HS-27A (cell line): ENCODE data around the gene FUT7.

Experiments used
- DNase-seq: peaks from one replicate; pipeline ENCODE4 v3.0.0-alpha.2; 2012; ENCODE audit warnings: low read depth, missing footprints

Gene FUT7

DNA sequence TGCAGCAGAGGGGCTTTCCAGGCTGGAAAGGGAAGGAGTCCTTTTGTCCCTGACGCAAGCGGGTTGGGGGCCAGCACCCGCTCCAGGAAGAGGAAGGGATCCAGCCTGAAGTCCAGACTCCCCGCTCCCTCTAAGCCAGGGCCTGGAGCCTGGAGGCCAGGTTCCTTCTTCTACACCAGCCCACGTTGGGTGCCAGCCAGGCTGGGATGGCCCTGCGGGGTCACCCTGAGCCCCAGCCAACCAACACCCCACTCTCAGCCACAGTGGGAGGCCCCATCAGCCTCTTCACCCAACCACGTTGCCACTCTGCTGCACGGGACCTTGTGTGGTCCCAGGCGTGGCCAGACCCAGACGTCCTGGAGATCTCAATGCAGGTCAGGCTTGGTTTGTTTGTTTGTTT, 970 bp upstream of the FUT7 start:
- no peak for DNase-seq

DNA sequence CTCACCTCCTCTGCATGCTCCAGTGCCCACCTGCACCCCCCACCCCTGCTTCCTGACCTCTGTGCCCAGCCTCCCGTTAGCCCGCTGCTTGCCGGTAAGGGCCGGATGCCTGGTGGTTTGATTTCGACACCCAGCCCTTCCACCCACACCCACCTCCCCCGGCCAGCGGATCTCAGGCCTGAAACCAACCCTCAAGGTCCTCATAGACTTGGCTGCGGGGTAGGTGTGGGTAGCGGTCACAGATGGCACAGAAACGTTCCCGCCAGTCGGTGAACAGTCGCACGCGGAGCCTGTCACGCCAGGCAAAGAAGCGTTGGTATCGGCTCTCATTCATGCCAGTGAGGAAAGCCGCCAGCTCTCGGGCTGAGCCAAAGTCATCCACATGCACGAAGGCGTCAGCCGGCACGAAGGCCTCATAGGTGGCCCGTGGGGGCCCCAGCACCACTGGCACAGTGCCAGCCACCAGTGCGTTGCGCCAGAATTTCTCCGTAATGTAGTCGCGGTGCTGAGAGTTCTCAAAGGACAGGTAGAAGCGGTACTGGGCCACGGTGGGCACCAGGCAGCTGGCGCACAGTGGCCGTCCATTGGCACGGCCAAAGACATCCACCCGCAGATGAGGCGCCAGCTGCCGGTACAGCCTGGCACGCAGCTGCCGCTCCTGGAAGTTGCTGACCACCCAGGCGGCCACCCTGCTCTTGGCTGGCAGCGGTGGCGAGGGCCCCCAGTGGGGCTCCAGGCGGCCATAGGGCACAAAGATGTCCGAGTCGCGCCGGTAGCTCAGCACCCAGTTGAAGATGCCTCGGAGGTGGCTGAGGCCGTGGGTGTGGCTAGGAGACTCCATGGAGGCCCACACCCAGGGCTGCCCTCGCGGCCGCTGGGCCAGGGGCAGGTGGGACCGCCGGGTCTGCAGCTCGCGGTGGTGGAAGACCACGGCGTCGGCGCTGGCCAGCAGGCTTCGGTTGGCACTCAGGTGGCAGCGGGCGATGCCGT, 1.1 kb downstream of the FUT7 start:
- DNase-seq, result no peak

DNA sequence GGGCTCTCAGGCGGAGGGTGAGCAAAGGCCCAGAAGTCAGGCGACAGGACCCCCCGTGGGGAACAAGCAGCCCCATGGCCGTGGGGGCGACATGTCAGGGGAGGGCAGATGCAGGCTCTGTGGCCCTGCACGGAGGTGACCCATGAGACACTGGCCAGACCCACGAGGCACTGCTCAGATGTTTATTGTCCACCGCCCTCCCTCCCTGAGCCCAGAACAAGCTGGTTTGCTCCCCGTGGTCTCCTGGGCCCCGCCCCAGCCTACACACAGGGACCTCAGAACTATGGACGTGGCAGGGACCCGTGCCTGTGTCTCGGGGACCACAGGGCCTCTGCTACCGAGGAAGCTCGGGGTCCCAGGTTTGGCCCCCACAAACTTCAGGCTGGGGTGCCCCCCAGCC, 1.9 kb downstream of the FUT7 start:
- no peak for DNase-seq

DNA sequence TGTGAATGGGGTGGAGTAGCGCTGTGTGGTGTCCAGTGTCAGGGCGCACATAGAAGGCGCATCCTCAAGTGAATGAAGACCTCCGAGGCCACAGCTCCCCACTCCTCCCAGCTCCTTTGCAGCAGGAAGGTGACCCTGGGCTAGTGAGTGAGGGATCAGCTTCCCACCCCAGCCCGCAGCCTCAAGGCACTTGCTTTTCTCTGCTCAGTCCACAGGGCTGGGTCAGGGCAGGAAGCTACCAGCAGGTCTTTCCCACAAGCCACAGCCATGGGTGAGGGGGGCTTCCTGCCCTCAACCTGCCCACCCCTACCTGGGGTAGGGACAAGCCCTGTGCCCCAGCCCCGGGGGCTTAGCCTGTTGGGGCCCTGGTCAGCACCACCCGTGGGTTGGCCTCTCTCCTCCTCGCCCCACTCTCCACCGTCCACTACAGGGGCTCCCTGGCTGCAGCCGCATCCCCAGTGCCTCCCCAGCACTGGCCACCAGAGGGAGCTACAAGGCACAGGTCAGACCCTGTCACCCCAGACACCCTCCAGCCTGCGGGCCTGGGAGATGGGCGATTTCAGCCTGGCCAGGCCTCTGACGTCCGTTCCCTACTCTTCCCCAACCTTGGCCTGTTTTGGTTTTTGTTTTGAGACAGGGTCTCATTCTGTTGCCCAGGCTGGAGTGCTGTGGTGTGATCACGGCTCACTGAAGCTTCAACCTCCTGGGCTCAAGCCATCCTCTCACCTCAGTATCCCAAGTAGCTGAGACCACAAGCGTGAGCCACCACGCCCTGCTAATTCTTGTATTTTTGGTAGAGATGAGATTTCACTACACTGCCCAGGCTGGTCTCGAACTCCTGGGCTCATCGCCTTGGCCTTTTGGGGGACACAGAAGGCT, 2.6 kb downstream of the FUT7 start:
- no peak for DNase-seq

DNA sequence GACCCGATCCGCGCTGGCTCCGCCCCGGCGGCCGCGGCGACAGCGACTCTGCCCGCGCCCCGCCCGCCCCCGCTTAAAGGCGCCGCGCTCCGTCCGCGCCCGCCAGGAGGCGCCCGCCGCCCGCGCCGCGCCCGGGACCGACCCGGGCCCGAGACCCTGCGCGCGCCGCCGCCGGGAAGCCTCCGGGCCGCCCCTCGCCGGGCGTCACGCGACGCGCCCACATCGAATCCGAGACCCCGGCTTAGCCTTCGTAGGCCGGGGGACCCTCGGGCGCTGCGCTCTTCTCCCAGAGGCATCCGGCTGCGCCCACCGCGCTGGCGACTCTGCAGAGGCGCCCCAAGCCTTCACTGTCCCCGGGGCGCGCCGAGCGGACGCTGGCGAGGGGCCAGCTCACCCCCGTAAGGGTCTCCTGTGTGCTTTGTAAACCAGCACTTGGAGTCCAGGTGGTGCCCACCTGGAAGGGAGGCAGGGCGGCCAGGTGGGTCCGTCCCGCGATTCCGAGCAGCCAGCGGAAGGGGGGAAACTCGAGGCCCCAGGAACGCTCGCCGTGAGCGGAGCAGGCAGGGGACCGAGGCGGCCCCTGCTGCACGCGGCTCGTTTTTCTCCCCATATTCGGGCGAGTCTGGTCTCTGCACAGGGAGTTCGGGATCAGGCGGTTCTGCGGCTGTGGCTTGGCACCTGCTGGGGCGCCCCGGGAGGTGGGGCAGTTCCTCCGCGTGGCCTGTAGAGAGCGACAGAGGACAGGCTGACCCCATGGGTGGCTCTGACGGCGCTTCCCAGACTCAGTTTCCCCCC, 3.4 kb downstream of the FUT7 start:
- DNase-seq, result no peak

DNA sequence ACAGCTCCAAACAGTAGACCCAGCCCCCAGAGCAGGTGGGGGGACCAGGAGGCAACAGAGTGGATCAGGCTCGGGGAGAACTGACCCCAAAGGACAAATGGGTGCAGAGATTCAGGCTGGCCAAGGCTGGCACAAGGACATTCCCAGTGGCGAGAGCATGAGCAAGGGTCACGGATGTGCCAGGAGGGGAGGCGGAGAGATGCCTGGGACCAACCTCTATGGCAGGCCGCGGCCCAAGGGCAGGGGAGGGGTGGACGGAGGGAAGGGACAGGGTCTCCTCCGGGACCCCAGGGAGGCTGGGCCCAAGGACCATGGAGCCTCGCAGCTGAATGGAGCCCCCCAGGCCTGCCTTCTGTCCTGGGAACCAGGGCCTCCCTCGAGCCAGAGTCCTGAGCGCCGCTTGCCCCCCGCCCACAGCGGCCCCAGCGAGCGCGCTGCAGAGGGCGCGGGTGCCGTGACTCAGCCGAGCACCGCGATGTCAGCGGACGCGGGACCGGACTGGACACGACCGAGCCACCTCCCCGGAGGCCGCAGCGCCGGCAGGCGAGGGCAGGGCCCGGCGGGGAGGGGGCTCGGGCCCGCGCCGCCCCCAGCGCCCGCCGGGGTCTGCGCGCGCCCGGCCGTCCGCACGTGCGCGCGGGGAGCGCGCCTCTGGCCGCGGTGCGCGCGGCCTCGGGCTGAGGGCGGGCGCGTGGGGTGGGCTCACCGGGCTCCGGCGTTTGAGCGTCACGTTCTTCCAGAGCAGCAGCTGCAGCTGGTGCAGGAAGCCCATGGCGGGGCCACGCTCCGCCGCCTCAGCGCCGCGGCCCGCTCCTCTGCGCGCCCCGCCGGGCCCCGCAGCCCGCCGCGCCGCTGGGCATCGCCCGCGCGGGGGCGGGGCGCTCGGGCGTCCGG, 4.3 kb downstream of the FUT7 start, which contains the start of gene ABCA2:
ABCA2 (minus strand) TSS at position 869 of the 894 bp plus-strand sequence; CDS start at position 772, 97 bp downstream.
- DNase-seq, result no peak

DNA sequence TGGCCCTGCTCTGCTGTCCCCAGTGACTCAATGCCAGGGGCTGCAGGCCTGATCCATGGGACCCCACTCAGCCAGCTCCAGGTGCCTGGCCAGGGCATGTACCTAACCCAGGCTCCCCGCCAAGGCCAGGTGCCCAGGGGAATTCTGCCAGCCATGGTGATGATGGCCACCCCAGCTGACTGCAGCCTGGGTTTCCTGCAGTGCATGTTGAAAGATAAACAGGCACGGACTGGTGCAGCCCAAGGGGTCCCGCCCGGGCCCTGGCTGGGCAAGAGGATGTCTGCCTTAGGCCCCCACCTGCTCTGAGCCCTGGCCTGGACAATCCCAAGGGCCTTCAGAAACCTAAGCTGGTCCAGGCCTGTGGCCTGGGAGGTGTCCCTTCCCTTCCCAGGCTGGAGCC, 5.1 kb downstream of the FUT7 start:
- DNase-seq, result no peak

DNA sequence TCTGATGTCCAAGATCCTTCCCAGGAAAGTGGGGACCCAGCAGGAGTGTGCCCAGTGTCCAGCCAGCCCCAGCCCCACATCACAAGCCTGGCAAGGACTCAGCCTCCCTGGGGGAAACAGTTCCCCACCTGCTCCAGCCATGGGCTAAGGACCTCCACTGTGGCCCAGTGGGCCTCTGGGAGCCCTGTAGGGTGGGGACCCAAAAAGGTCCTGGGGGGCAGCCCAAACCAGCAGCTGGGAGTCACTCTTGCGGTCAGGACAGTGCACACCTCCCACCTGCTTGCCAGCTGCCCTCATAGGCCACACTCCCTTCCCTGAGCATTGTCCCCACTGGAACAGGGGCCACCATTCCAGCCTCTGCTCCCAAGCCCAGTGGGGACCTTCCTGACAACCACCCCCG, 5.5 kb downstream of the FUT7 start:
- DNase-seq, result no peak

DNA sequence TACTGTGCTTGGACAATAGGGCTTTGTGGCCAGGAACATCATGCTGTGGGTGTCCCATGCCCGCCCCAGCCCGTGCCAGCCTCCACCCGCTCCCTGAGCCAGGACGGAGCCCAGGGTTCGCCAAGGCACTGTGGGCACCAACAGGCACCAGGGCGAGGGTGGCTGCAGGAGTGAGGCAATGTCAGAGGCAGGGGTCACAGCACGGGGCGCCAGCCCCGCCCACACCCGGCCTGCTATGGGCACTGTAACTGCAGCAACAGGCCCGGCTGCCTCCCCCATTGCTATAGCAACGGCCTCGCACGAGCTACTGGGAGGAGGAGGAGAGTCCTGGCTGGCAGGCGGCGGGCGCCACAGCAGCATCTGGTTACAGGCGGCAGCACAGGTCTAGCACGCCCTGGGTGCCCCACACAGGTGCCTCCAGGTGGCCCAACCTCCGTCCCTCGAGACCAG, 6.3 kb downstream of the FUT7 start:
- no peak for DNase-seq

DNA sequence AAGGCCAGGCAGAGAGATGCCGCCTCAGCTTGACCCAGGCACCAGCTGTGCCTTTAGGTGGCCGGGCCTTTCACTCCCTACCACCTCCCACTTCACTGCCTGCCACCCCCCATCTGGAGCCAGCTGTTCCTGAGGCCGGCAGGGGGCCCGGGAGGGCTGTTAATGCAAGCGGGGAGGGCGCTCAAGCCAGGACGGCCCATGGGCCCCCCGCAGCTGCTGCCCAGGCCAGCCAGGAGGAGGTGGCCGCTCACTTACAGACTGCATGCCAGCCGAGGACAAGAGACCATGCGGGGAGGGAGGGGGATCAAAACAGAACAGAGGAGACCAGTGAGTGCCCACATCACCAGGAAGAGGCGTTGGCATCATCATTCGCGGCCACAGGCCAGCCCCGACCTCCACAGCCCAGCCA, 8.3 kb downstream of the FUT7 start:
- DNase-seq, result no peak

DNA sequence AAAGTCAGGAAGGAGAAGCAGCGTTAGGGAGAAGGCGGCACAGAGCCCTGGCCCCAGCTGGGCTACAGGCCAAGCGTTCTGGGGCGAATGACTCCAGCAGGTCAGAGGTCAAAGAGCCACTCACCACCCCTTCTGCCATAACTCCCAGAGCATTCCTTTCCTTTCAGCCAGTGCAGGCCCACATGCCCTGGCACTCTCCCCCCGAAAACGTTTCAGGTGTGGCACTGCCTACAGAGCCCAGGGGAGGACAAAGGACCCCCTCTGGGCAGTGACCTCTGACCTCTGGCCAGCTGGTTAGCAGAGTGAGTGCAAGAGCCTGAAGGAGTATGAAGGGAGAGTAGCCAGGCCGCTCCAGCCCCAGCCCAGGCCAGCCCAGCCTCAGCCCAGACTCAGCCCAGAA, 8.7 kb downstream of the FUT7 start:
- DNase-seq, result no peak

DNA sequence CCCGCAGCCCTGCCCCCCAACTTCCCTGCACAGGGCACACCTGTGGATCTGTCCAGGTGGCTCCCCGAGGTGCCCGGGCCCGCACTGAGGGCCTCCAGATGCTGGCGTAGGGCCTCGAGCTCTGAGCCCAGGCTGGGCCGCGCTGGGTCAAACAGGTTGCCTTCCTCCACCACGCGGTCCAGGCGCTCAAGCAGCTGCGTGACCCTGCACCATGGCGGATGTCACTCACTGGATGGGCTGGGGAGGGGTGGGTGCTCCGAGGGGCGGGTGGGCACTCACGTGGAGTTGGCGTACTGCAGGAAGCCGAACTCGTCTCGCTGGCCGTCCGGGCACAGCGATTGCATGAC, 9.3 kb downstream of the FUT7 start:
- DNase-seq, result no peak

DNA sequence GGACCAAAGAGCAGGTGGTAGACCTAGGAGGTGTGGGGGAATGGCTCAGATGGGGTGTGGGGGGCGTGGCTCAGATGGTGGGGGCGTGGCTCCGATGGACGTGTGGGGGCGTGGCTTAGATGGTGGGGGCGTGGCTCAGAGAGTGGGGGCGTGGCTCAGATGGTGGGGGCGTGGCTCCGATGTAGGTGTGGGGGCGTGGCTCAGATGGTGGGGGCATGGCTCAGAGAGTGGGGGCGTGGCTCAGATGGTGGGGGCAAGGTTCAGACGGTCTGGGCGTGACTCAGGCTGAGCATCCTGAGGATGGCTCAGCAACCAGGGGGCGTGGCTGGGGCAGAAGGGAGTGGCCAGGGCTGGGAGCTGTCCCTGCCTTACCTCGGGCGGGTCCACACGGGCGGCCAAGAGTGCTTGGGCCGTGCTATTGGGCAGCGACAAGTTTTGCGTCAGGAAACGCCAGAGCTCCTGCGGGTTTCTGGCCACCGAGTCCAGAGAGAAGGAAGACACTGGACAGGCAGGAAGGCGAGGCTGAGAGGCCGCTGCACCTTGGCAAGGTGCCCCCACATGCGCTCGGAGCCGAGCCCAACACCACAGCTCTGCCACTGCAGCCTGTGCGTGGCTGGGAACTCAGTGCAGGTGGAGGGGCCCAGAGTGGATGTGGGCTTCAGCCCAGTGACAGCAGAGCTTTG, 9.8 kb downstream of the FUT7 start:
- DNase-seq, result no peak

DNA sequence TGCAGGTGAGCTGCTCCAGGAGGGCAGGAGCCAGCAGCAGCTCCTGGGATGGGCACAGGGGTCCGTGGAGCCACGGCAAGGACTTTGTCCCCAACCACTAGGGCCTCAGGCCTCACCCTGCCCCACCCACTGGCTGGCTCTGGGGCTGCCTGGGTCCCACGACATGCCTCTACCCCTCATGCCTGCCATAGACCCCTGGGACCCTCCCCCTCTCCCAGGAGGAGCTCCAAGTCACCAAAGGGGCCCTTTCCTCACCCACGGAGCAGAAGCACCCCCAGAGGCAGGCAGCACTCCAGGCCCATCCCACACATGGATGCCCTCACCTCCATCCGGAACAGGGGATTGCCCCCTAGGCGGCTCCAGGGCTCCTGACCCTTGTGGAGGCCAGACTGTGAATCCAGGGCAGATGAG, 10.3 kb downstream of the FUT7 start:
- DNase-seq, result no peak

DNA sequence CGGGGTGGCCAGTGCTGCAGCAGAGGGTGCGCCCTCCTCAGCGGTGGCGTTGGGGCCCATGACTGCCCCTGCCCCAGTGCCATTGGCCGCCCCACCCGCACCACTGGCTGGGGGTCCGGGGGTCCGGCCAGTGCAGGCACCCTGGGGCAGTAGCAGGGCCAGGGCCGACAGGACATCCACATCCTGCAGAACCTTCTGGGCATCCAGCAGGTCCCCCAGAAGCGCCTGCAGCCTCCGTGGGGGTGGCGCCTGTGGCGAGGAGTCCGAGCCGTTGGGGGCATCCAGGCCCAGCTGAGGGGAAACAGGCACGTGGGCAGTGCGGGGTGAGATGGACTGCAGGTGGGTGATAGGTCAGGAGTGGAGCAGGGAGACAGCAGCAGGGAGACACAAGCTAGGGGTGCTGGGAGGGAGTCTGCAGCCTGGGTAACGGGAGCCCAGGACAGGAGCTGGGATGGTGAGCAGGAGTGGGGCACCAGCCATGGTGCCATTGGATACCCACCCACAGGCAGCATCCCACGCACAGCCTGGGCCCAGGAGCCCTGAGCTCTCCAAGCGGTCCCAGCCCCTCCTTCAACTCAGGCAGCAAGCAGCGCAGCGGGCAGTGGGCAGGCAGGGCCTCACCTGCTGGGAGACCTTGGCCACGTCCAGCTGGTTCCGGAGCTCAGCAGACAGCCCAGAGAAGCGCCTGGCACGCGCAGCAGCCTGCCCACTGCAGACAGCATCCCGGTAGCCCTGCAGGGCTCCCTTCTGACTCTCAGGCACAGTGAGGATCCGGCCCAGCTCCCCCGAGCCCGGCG, 10.9 kb downstream of the FUT7 start:
- DNase-seq, result no peak

DNA sequence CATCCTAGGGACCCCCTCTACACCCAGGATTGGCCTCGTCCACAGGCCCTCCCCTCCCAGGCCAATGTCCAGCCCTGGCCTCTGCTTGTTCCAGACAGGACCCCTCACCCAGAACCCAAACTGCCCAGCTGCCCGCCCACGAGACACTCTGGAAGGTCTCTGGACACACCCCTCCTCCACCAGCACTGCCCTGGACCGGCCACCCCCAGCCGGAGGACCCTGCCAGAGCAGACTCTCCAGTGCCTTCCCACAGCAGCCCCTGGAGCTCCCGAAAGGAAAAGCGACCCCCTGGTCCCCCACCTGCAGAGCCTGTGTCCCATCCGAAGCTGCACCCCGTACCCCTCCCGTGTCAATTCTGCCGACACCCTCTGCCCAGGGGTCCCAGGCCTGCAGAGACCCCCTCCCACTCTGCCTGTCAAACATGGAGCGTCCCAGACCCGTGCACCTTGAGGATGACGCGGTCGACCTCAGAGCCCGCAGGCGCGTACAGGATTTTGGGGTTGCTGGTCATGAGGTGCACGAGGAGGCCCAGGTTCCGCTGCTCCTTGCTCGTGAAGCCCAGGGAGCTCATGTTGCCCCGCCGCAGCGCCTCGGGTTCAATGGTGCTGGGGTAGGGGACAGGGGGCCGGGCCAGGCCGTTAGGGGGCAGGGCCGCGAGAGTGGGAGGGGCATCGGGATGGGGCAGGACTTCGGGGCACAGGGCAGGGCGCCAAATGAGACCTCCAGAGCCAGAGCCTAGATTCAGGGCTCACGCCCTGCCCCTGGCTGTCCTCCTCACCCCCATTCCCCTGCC, 11.8 kb downstream of the FUT7 start:
- DNase-seq, result no peak

DNA sequence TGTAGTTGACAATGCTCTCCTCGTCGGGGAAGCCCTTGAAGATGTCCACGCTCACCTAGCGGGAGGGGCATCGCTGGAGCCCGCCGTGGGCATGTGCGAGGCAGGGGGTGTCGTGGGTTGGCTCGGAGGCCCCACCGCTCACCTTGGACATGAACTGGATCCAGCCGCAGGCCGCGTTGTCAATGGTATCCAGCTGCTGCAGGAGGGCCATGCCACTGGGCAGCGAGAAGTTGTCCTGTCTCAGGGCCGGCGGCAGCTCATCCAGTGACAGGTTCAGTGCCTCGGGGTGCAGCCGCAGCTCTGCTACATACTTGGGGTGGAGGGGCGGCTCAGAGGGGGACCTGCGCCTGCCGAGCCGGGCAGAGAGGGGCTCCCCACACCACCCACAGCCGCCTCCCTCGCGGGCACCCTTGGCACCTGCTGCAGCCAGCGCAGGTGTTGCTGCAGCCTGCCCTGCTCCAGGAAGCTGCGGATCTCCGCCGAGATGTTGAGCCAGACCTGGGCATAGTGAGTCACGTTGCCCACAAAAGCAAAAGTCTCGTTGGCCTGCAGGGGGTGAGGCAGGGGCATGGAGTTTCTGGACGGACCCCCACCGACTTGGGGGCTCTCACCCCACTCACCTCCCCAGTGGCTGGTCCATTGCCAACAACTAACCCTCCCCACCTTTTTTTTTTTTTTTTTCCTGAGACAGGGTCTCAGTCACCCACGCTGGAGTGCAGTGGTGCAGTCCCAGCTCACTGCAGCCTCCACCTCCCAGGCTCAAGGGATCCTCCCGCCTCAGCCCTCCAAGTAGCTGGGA, 12.9 kb downstream of the FUT7 start:
- DNase-seq, result no peak
